ENCODE data around the gene HRH3.

Gene HRH3

GRCh38 chr20:62266851-62267250 lies 46.8 kb upstream of the HRH3 start:
- DNase-seq, result no peak
- Histone ChIP-seq H3K4me3 (ENCODE audit: low read depth, low read length) (no peak overlapping the region), H3K36me3 (peaks cover 10% of the 10 kb centered on the region), H3K27me3 (no peaks in the 10 kb centered on the region), H3K4me1 (no peaks in the 10 kb centered on the region), H3K9me3 (no peaks in the 10 kb centered on the region; the same call in 1 of the 2 replicates)
- TF ChIP-seq CTCF (IDR thresholded peaks at IDR 0.05; ENCODE audit: low read depth, low read length), result no peak

- Histone ChIP-seq H3K4me3 (ENCODE audit: low read depth, low read length) (no peak overlapping the region), H3K27me3 (no peaks in the 10 kb centered on the region), H3K9me3 (no peaks in the 10 kb centered on the region; the same call in 1 of the 2 replicates), H3K4me1 (no peaks in the 10 kb centered on the region), H3K36me3 (peaks cover 10% of the 10 kb centered on the region)
- no peak for DNase-seq
- no peak for TF ChIP-seq CTCF (IDR thresholded peaks at IDR 0.05; ENCODE audit: low read depth, low read length)
Measured at GRCh38 chr20:62266340-62266739, 46.3 kb upstream of the HRH3 start.

GRCh38 chr20:62265365-62265764 lies 45.3 kb upstream of the HRH3 start:
- no peak for DNase-seq
- no peaks in the 10 kb centered on the region; the same call in 1 of the 2 replicates for H3K9me3 ChIP-seq
- H3K36me3 ChIP-seq, result peaks cover 10% of the 10 kb centered on the region
- no peaks in the 10 kb centered on the region for H3K27me3 ChIP-seq
- no peak for TF ChIP-seq CTCF (IDR thresholded peaks at IDR 0.05; ENCODE audit: low read depth, low read length)
- no peaks in the 10 kb centered on the region for H3K4me1 ChIP-seq
- H3K4me3 ChIP-seq (ENCODE audit: low read depth, low read length), result no peak overlapping the region

GRCh38 chr20:62263396-62263795 lies 43.3 kb upstream of the HRH3 start:
- DNase-seq, result no peak
- H3K9me3 ChIP-seq, result no peaks in the 10 kb centered on the region; the same call in 1 of the 2 replicates
- no peaks in the 10 kb centered on the region for H3K27me3 ChIP-seq
- TF ChIP-seq CTCF (IDR thresholded peaks at IDR 0.05; ENCODE audit: low read depth, low read length), result no peak
- H3K4me1 ChIP-seq, result no peaks in the 10 kb centered on the region
- H3K4me3 ChIP-seq (ENCODE audit: low read depth, low read length), result no peak overlapping the region
- H3K36me3 ChIP-seq, result peaks cover 10% of the 10 kb centered on the region

- H3K36me3 ChIP-seq, result peaks cover 10% of the 10 kb centered on the region
- H3K9me3 ChIP-seq, result no peaks in the 10 kb centered on the region; the same call in 1 of the 2 replicates
- H3K27me3 ChIP-seq, result no peaks in the 10 kb centered on the region
- no peak for DNase-seq
- H3K4me1 ChIP-seq, result no peaks in the 10 kb centered on the region
- H3K4me3 ChIP-seq (ENCODE audit: low read depth, low read length), result no peak overlapping the region
- TF ChIP-seq CTCF (IDR thresholded peaks at IDR 0.05; ENCODE audit: low read depth, low read length), result no peak
Measured at GRCh38 chr20:62262064-62262463, 42.0 kb upstream of the HRH3 start.

- Histone ChIP-seq H3K4me3 (ENCODE audit: low read depth, low read length) (no peak overlapping the region), H3K36me3 (peaks cover 5% of the 10 kb centered on the region), H3K9me3 (no peaks in the 10 kb centered on the region), H3K4me1 (peaks cover under 1% of the 10 kb centered on the region; the same call in 1 of the 2 replicates), H3K27me3 (no peaks in the 10 kb centered on the region)
- DNase-seq, result no peak
- TF ChIP-seq CTCF (IDR thresholded peaks at IDR 0.05; ENCODE audit: low read depth, low read length), result no peak
Measured at GRCh38 chr20:62259294-62259565, 39.2 kb upstream of the HRH3 start.
